IPS-18a (cell line): ENCODE measurements around the gene PPP1R11.

Experiments
- H3K27ac ChIP-seq: one replicate; pipeline ENCODE4 v1.5.1; 2013; ENCODE audit warnings: low read length
- H3K27me3 ChIP-seq: one replicate; pipeline ENCODE4 v1.6.1; 2013; ENCODE audit warnings: mild to moderate bottlenecking, low read length; ENCODE audit not compliant: control insufficient read depth, insufficient read depth
- H3K36me3 ChIP-seq: one replicate; pipeline ENCODE4 v1.6.1; 2013; ENCODE audit warnings: low read depth, low read length; ENCODE audit not compliant: control insufficient read depth
- H3K4me1 ChIP-seq: one replicate; pipeline ENCODE4 v1.6.1; 2013; ENCODE audit warnings: low read depth, low read length; ENCODE audit not compliant: control insufficient read depth
- H3K4me3 ChIP-seq: one replicate; pipeline ENCODE4 v1.5.1; 2013; ENCODE audit warnings: low read length
- H3K9ac ChIP-seq: one replicate; pipeline ENCODE4 v1.6.1; 2013; ENCODE audit warnings: mild to moderate bottlenecking, low read length, moderate library complexity
- H3K9me3 ChIP-seq: one replicate; pipeline ENCODE4 v1.6.1; 2013; ENCODE audit warnings: low read depth, low read length; ENCODE audit not compliant: control insufficient read depth

The PPP1R11 gene

DNA sequence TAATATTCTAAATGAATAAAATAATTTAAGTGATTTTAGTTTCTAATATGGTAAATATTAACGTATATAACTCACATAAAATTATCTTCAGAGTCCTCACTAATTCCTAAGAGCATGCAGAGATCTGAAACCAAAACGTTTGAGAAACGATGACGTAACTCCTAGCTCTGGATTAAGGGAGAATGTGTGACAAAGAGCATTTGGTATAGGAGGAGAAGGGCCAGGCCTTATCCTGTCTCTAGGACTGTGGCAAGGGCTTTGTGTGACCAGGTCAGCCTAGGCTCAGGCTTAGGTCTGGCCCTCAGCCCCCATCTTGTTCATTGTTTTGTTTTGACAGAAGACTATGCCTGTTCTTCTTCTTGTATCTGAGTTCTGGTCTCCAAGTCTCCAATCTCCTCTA lies 25.2 kb upstream of the PPP1R11 start:
- Histone ChIP-seq H3K9ac (no peak overlapping the region), H3K27ac (no peak overlapping the region), H3K9me3 (no peaks in the 10 kb centered on the region), H3K27me3 (no peaks in the 10 kb centered on the region), H3K4me1 (no peaks in the 10 kb centered on the region), H3K36me3 (no peaks in the 10 kb centered on the region), H3K4me3 (no peak overlapping the region)

DNA sequence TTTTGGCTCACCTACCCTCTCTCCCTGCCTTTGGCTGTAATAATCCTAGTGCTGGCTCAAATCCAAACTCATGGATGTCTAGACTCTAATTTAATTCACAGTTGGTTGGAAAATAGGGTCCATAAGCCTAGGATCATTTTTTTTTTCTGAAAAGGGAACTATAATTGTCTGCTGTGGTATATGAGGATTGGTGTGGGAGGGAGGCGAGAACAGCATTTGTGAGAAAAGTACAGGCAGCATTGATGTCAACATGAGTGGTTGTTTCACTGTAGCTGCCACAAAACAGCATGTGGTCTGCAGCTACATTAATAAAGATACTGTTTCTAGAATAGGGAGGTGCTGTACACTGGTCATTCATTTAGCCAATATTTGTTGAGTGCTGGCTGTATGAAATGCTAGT lies 24.5 kb upstream of the PPP1R11 start:
- Histone ChIP-seq H3K4me3 (no peak overlapping the region), H3K27me3 (no peaks in the 10 kb centered on the region), H3K27ac (no peak overlapping the region), H3K36me3 (no peaks in the 10 kb centered on the region), H3K9ac (no peak overlapping the region), H3K9me3 (no peaks in the 10 kb centered on the region), H3K4me1 (no peaks in the 10 kb centered on the region)

DNA sequence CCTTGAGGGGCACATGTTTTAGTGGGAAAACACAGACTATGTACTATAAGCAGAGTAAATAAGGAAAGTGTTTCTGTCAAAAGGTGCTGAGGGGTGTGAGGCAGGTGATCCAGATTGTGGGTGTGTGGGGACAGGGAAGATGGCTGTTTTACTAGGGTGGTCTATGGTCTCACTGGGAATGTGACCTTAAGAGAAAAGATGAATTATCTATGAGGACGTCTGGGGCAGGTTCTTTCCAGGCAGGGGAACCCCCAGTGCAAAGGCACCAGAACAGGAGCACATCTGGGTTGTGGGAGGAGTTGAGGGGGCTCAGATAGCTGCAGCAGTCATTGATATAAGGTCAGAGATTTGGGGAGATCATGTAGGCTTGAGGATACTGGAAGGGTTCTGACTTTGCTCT lies 24.1 kb upstream of the PPP1R11 start:
- Histone ChIP-seq H3K4me3 (no peak overlapping the region), H3K27me3 (no peaks in the 10 kb centered on the region), H3K36me3 (no peaks in the 10 kb centered on the region), H3K4me1 (no peaks in the 10 kb centered on the region), H3K9ac (no peak overlapping the region), H3K9me3 (no peaks in the 10 kb centered on the region), H3K27ac (no peak overlapping the region)

- H3K27ac ChIP-seq = no peak overlapping the region
- H3K9ac ChIP-seq = no peak overlapping the region
- H3K4me1 ChIP-seq = no peaks in the 10 kb centered on the region
- H3K9me3 ChIP-seq = no peaks in the 10 kb centered on the region
- no peaks in the 10 kb centered on the region for H3K27me3 ChIP-seq
- H3K4me3 ChIP-seq = no peak overlapping the region
- H3K36me3 ChIP-seq = no peaks in the 10 kb centered on the region
Observed at GRCh38 chr6:30043744-30044143, 23.3 kb upstream of the PPP1R11 start.

DNA sequence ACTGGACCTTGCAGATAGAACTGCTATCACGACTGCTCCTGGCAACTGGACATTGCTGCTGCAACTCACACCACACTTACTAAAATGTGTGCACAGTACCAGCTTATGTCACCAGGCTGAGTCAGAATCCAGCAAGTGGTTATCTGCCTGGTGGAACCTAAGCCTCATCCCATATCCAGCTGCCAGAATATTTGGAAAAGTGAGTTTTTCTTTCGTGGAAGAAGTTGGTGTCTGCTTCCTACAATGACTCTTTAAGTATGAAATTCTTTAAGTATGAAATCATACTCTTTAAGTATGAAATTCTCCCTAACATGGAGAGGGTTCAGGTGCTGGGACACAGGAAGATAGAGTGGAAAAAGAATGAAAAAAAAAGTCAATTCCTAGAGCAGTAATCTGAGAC lies 22.4 kb upstream of the PPP1R11 start:
- no peak overlapping the region for H3K4me3 ChIP-seq
- no peaks in the 10 kb centered on the region for H3K9me3 ChIP-seq
- H3K4me1 ChIP-seq = no peaks in the 10 kb centered on the region

GRCh38 chr6:30047220-30047619 lies 19.8 kb upstream of the PPP1R11 start:
- no peaks in the 10 kb centered on the region for H3K4me1 ChIP-seq

More for the DNA sequence above, 22.4 kb upstream of the PPP1R11 start:
- no peak overlapping the region for H3K27ac ChIP-seq
- no peak overlapping the region for H3K9ac ChIP-seq
- no peaks in the 10 kb centered on the region for H3K36me3 ChIP-seq
- H3K27me3 ChIP-seq = no peaks in the 10 kb centered on the region

GRCh38 chr6:30053682-30054081 lies 13.3 kb upstream of the PPP1R11 start:
- H3K36me3 ChIP-seq = peaks cover 28% of the 10 kb centered on the region
- no peak overlapping the region for H3K27ac ChIP-seq
- H3K4me3 ChIP-seq = no peak overlapping the region
- no peaks in the 10 kb centered on the region for H3K4me1 ChIP-seq
- H3K9me3 ChIP-seq = no peaks in the 10 kb centered on the region
- H3K9ac ChIP-seq = no peak overlapping the region
- no peaks in the 10 kb centered on the region for H3K27me3 ChIP-seq

More at GRCh38 chr6:30047220-30047619, 19.8 kb upstream of the PPP1R11 start:
- Histone ChIP-seq H3K27me3 (no peaks in the 10 kb centered on the region), H3K9ac (no peak overlapping the region), H3K4me3 (no peak overlapping the region), H3K36me3 (no peaks in the 10 kb centered on the region), H3K9me3 (no peaks in the 10 kb centered on the region), H3K27ac (no peak overlapping the region)

- Histone ChIP-seq H3K9ac (no peak overlapping the region), H3K27me3 (no peaks in the 10 kb centered on the region), H3K36me3 (peaks cover 28% of the 10 kb centered on the region), H3K9me3 (no peaks in the 10 kb centered on the region), H3K4me3 (no peak overlapping the region), H3K4me1 (peaks cover 8% of the 10 kb centered on the region), H3K27ac (no peak overlapping the region)
Observed at GRCh38 chr6:30055513-30055912, 11.5 kb upstream of the PPP1R11 start.

- H3K9ac ChIP-seq = peak overlapping the region; percentile 99
- H3K27me3 ChIP-seq = no peaks in the 10 kb centered on the region
- no peaks in the 10 kb centered on the region for H3K9me3 ChIP-seq
- H3K27ac ChIP-seq = peak overlapping the region; percentile 93
- H3K4me3 ChIP-seq = peak overlapping the region; percentile 98
- peaks cover 25% of the 10 kb centered on the region for H3K36me3 ChIP-seq
- peaks cover 9% of the 10 kb centered on the region for H3K4me1 ChIP-seq
Observed at GRCh38 chr6:30060606-30061091, 6.3 kb upstream of the PPP1R11 start.

DNA sequence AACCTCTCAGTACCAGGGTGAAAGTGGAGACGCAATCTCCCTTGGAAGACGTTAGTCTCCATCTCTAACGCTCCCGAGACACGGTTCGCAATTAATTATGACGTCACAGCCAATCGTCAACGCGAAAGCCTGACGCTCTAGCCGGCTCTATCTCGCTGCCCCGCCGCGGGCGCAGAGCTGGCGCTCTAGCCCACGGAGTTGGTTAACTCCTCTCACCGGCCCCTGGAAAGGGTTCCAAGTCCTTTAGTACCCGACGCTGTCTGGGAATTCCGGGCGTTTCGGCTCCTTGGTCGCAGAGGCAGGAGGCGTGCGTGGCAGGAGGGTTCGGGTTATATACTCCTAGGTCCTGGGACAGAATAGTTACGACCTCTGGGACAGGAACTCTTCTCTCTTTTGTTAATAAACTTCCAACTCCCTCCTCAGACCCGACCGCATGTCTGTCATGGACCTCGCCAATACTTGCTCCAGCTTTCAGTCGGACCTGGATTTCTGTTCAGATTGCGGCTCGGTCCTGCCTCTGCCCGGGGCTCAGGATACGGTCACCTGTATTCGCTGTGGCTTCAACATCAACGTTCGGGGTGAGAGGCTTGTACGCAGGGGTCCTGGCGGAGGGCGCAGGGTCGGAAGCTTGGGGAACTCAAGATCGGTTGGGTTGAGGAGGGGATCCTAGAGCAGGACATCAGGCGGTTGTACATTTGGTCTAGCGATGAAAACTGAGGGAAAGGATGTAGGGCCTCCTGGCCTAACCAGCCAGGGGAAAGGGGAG lies 5.7 kb upstream of the PPP1R11 start, which contains the start of gene POLR1H:
Gene POLR1H, plus strand, starts transcription at position 174 of the 766 bp plus-strand sequence. Its CDS starts 260 bp downstream, at position 434.
- peaks cover 20% of the 10 kb centered on the region for H3K36me3 ChIP-seq
- H3K4me3 ChIP-seq = peak within 1 kb of the TSS; percentile 98
- peak within 1 kb of the TSS; percentile 99 for H3K9ac ChIP-seq
- peak within 1 kb of the TSS; percentile 93 for H3K27ac ChIP-seq
- peaks cover 13% of the 10 kb centered on the region for H3K4me1 ChIP-seq
- no peaks in the 10 kb centered on the region for H3K9me3 ChIP-seq
- H3K27me3 ChIP-seq = no peaks in the 10 kb centered on the region

DNA sequence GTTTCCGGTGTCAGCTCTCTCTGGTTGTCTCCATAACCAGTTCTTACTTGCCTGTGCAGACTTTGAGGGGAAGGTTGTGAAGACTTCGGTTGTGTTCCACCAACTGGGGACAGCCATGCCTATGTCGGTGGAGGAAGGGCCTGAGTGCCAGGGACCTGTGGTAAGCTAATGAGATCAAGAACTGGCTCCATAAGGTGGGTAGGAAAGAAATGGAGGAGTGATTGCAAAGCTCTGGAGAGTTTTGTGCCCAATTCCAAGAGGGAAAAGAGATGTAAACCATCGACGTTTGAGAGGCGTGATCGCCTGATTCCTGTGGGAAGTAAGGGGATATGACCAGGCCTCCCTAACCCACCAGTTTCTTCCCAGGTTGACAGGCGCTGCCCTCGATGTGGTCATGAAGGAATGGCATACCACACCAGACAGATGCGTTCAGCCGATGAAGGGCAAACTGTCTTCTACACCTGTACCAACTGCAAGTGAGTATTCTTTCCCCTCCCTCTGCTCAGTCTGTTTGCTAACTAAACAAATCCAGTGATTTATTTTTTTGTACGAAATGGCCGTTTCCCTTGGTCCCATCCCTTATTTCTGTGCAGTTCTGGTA lies 5.0 kb upstream of the PPP1R11 start:
- Histone ChIP-seq H3K4me1 (peaks cover 13% of the 10 kb centered on the region), H3K4me3 (peak overlapping the region; percentile 98), H3K9ac (peak overlapping the region; percentile 99), H3K27me3 (no peaks in the 10 kb centered on the region), H3K36me3 (peaks cover 16% of the 10 kb centered on the region), H3K9me3 (no peaks in the 10 kb centered on the region), H3K27ac (no peak overlapping the region)
